ENCODE data around the gene ATG16L1. TPM values are rescaled to one million over a fixed set of nuclear protein-coding genes. Genes with fewer than 3 reads are reported as not detected.

Gene ATG16L1
- total and polyA plus RNA-seq, 10 of the 15 experiments (the other 5 are each of a cell fraction or from before 2014, with no cell fraction given) = 5.2 to 26.6 (median 15.6) TPM

- no peak for TF ChIP-seq IRF5 (IDR thresholded peaks at IDR 0.05; ENCODE audit: borderline replicate concordance)
- no peak for TF ChIP-seq MEF2A (IDR thresholded peaks at IDR 0.05; ENCODE audit: insufficient read depth, low read depth, low read length)
- no peak for TF ChIP-seq SUZ12 (IDR thresholded peaks at IDR 0.05; ENCODE audit: unreplicated experiment)
- TF ChIP-seq, protein P1, sequence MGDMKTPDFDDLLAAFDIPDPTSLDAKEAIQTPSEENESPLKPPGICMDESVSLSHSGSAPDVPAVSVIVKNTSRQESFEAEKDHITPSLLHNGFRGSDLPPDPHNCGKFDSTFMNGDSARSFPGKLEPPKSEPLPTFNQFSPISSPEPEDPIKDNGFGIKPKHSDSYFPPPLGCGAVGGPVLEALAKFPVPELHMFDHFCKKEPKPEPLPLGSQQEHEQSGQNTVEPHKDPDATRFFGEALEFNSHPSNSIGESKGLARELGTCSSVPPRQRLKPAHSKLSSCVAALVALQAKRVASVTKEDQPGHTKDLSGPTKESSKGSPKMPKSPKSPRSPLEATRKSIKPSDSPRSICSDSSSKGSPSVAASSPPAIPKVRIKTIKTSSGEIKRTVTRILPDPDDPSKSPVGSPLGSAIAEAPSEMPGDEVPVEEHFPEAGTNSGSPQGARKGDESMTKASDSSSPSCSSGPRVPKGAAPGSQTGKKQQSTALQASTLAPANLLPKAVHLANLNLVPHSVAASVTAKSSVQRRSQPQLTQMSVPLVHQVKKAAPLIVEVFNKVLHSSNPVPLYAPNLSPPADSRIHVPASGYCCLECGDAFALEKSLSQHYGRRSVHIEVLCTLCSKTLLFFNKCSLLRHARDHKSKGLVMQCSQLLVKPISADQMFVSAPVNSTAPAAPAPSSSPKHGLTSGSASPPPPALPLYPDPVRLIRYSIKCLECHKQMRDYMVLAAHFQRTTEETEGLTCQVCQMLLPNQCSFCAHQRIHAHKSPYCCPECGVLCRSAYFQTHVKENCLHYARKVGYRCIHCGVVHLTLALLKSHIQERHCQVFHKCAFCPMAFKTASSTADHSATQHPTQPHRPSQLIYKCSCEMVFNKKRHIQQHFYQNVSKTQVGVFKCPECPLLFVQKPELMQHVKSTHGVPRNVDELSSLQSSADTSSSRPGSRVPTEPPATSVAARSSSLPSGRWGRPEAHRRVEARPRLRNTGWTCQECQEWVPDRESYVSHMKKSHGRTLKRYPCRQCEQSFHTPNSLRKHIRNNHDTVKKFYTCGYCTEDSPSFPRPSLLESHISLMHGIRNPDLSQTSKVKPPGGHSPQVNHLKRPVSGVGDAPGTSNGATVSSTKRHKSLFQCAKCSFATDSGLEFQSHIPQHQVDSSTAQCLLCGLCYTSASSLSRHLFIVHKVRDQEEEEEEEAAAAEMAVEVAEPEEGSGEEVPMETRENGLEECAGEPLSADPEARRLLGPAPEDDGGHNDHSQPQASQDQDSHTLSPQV (IDR thresholded peaks at IDR 0.05) = no peak
- no peak for TF ChIP-seq CBFB (IDR thresholded peaks at IDR 0.05; ENCODE audit: low read depth)
- TF ChIP-seq GABPA (IDR thresholded peaks at IDR 0.05; ENCODE audit: low read depth) = no peak
- no peak for TF ChIP-seq ELK1 (IDR thresholded peaks at IDR 0.05; ENCODE audit: low read depth, low read length)
- no peak for TF ChIP-seq SP1 (IDR thresholded peaks at IDR 0.05; ENCODE audit: low read depth, low read length)
- TF ChIP-seq IKZF1 (conservative IDR thresholded peaks at IDR 0.05) = no peak
Measured at GRCh38 chr2:233243348-233243747, 8.1 kb upstream of the ATG16L1 start (continued).
